B cell (primary cell): Measurements from ENCODE around the gene SPDYE1.

ENCODE experiments used
- CTCF ChIP-seq: fragments of 200-600 bp; IDR thresholded peaks from one replicate; pipeline ENCODE4 v1.8.0; 2022; ENCODE audit warnings: antibody characterized with exemption, mild to moderate bottlenecking
- EZH2 ChIP-seq: IDR thresholded peaks from 2 replicates; pipeline ENCODE4 v1.6.1; 2012; ENCODE audit warnings: borderline replicate concordance, low read depth, mild to moderate bottlenecking, moderate library complexity, low read length; ENCODE audit not compliant: insufficient read depth, poor library complexity, severe bottlenecking

- TF ChIP-seq CTCF = no peak
- TF ChIP-seq EZH2 = no peak
Observed at GRCh38 chr7:44048031-44048795, 50.5 kb downstream of the SPDYE1 start.
